NCI-H446 (cell line): ENCODE data around the gene ANK2.
A peak's percentile ranks its signal among the peaks of the same experiment; 100 is the strongest.

Source experiments
- DNase-seq, 2 experiments: peaks; one replicate each; lab custom pipeline; 2025; lab: John Stamatoyannopoulos, UW

ANK2 gene

DNA sequence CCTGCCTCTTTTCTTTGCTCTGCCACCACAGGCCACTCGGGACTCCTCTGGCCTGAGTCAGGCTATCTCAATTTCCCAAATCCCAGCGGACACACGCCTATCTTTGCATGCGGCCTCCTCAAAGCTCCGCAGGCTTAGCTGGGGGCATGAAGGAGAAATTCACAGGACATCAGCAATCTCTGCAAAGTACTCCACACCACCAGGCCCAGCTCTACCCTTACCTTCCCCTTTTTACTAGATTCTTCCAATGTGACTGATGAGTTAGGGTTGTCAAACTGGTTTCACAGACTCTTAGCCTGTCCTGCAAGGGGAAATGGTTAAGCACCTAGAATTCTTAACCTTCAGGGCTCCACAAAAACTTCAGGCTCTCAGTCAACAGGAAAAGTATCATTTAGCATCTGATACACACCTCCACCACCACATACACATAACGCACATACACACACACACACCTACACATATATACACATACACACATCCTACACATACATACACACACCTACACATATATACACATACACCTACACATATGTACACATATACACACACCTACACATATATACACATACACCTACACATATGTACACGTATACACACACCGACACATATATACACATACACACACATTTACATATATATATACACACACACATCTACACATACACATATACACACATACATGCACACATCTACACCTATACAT, 349.1 kb downstream of the ANK2 start:
- no peak for DNase-seq

GRCh38 chr4:113404167-113404571, 354.7 kb downstream of the ANK2 start:
- DNase-seq: no peak

DNA sequence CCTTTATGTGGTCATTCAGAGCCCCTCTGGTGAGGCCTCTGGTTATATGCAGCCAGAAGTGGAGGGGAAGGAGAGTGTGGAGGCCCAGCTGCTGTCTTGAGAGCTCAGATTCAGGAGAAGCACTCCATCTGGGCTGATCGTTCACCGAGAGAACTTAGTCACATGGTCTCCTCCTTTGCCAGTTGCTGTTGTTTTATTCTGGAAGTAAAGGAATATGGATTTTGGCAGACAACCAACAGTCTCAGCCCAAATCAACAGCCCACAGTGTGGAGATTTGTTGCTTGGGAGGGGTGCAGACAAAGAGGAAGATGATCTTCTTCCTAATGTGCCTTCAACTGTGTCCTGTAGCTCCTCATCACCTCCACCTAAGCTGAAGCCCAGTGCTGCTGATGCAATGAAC, 355.4 kb downstream of the ANK2 start:
- peak; percentile 7 to 74 for DNase-seq

DNA sequence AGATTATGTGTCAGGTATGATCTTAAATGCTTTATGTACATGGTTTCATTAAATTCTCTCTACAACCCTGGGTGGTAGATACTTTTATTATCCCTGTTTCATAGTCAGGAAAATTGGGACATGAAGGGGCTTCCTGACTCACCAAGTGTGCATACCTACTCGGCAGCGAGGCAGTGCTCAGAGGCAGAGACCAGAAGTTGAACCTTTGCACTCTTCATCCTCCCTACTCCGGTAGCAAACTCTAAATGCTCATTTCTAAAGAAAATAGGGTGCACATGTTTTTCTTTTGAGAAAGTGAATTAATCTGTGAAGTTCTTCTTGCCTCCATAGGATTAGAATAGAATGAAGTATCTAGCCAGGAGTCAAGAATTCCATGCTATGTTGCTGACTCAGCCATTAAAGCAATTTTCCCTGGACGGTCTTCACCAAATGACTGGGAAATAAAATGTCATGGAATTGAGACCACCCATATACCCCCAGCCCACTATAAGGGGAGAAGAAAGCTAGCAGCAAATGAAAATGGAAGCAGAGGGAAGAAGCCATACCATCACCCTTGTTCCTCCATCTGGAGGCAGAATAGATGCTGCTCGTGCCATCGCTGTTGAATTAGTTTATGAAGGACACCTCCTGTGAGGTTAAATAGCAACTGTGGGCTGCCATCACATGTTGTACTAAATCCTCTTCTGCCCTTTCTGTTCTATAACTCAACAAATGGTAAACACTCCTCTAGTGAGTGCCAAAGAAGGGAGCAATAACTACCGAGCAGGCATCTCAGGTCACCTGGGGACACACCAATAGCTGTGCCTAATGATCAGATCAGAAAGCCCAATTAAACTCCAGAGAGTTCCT, 356.6 kb downstream of the ANK2 start:
- no peak for DNase-seq

DNA sequence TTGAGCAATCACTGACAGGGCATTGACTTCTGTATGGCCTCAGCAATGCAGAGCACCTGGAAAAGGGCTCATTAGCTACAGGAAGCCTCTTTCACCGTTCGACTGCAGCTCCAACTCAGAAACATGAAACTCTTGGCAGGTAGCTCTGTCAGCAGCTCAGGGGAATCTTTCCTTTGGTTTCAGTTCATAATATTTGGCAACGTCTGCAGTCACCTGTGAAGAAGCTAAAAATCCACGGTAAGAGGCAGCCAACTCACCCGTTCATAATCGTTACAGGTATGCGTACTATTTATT, 357.2 kb downstream of the ANK2 start:
- DNase-seq: no peak

- DNase-seq: no peak
These were observed 358.0 kb downstream of the ANK2 start for GRCh38 chr4:113407409-113407808.

DNA sequence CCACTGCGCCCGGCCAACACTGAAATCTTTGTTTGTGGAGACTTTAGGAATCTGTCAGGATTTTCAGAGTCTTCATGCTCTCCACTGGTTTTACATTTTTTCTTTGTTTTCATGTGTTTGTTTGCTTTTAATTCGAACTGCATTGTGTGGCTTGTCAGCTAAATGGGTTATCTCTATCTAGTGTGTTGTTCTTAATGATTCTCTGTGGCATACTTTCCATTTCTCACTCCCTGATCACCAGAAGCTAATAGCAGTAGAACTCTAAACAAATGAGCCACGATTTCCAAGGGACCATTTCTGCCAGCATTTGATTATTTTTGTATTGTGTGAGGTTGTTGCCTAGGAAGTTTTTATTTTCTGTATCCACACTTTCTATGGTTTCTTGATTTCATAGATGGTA, 359.7 kb downstream of the ANK2 start:
- DNase-seq: no peak

DNA sequence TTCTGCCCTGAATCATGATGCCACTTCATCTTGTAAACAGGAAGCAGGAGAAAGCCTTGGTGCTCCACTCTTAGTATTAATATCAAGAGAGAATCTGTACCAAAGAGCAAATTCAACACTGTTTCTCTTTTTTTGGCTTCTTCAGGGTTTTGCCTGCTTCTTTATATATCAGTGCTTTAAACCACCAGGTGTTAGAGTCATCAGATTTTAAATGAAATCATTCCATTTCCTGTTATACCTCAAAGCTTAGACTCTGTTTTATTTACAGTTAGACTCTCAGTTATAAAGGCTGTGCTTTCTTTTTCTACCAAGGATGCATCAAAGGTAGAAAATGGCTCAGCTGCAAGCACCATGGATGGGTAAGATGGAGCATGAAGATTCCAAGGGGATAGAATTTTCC, 361.2 kb downstream of the ANK2 start:
- DNase-seq: no peak

DNA sequence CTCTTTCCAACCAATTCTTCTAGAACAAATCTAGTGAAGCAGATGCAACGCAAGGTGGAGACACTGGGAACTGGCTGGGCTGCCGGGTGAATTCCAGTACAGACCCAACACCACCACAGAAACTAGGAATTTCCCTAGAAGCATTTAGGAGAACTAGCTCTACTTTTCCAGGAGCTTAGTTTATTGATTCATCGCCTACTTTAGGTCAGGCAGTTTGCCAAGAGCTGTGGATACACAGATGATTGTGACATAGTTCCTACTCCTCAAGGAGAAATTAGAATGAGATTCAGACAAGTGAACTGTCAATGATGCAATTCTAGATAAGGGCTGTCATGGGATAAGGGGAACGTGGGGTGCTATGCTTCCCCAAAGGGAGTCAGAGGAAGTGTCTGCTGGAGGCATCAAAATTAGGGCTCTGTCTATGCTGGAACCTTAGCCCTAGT, 362.1 kb downstream of the ANK2 start:
- peak in 1 of 2 experiments; percentile 28 for DNase-seq

DNA sequence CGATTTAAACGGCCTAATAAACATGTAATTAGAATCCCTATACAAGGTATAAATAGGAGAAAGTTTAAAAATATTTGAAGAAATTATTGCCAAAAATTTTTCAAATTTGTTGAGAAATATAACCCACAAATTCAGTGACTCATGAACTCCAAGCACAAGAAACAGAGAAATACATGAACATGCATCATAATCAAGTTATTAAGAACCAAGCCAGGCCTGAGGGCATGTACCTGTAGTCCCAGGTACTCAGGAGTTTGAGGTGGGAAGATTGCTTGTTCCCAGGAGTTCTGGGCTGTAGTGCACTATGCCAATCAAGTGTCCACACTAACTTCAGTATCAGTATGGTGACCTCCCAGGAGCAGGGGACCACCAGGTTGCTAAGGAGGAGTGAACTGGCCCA, 370.2 kb downstream of the ANK2 start:
- DNase-seq: no peak

GRCh38 chr4:113420938-113421337, 371.5 kb downstream of the ANK2 start:
- no peak for DNase-seq

GRCh38 chr4:113423631-113424030, 374.2 kb downstream of the ANK2 start:
- DNase-seq: no peak

- DNase-seq: no peak
These were observed 383.7 kb downstream of the ANK2 start for GRCh38 chr4:113433116-113433515.
